Endothelial cell of umbilical vein (primary cell): ENCODE data around the gene PPM1H. TPM values are rescaled to one million over a fixed set of nuclear protein-coding genes. Genes with fewer than 3 reads are reported as not detected.

Source experiments
- BruUV-seq: library from RNA; stranded (reverse); fragments of 400-500 nt; replicated peaks from 2 replicates; lab custom pipeline; 2021; lab: Mats Ljungman, UMichigan
- CTCF ChIA-PET: fragments of 300-600, 350-600 bp; sonication (Branson Sonifier 250); formaldehyde crosslinking; loops from one replicate; lab custom pipeline; 2021; ENCODE audit warnings: antibody characterized with exemption, inconsistent platforms; lab: Charles Lee
- POLR2A ChIA-PET: fragments of 300-600, 350-600 bp; sonication (Branson Sonifier 250); formaldehyde crosslinking; loops from one replicate; lab custom pipeline; 2021; ENCODE audit warnings: antibody characterized with exemption, inconsistent platforms; lab: Charles Lee
- DNase-seq: peaks from one replicate; pipeline ENCODE4 v3.0.0-alpha.2; 2011; ENCODE audit warnings: low read depth, low spot score
- FAIRE-seq: peaks from 2 replicates; lab custom pipeline; 2011; peaks lifted over from hg19 to GRCh38; lab: Jason Lieb, UNC
- H2AFZ ChIP-seq: 2 replicates; pipeline ENCODE4 v1.6.0; 2012; ENCODE audit warnings: low read depth, low read length, control low read depth, inconsistent platforms
- H3K27ac ChIP-seq: 2 replicates; pipeline ENCODE4 v1.5.1; 2011; ENCODE audit warnings: low read depth, mild to moderate bottlenecking, control low read depth, low read length, moderate library complexity; ENCODE audit not compliant: insufficient read depth
- H3K27me3 ChIP-seq, 2 experiments: 2 replicates each; pipeline versions ENCODE4 v1.6.0 to v1.6.1; 2011; ENCODE audit warnings: low read length in 2 of 2, mixed read lengths in 1 of 2; ENCODE audit not compliant: control insufficient read depth in 2 of 2, insufficient read depth in 2 of 2
- H3K36me3 ChIP-seq, 2 experiments: 2 replicates in 1 of 2; 3 replicates in 1 of 2; pipeline ENCODE4 v1.5.1; 2011; ENCODE audit warnings: low read length in 2 of 2, mild to moderate bottlenecking in 1 of 2, moderate library complexity in 1 of 2; ENCODE audit not compliant: control insufficient read depth in 2 of 2, insufficient read depth in 2 of 2; ENCODE audit errors: extremely low read depth in 1 of 2
- H3K4me1 ChIP-seq: 3 replicates; pipeline ENCODE4 v1.5.1; 2011; ENCODE audit warnings: mild to moderate bottlenecking, low read length; ENCODE audit not compliant: control insufficient read depth, insufficient read depth; ENCODE audit errors: extremely low read depth
- H3K4me2 ChIP-seq: 2 replicates; pipeline ENCODE4 v1.6.1; 2011; ENCODE audit warnings: low read length, control low read depth, mixed read lengths; ENCODE audit not compliant: insufficient read depth
- H3K4me3 ChIP-seq, 3 experiments: fragments of 200-600 bp in 1 of 3; sonication (generic), shearing (Covaris generic) in 1 of 3; replicated peaks in 1 of 3; 2 replicates each; pipeline ENCODE4 v1.5.1; 2011 to 2016; ENCODE audit warnings: control low read depth in 3 of 3, low read length in 3 of 3, mild to moderate bottlenecking in 2 of 3, inconsistent platforms in 1 of 3, low read depth in 1 of 3, moderate library complexity in 1 of 3; ENCODE audit not compliant: insufficient read depth in 1 of 3
- H3K79me2 ChIP-seq: 2 replicates; pipeline ENCODE4 v1.6.0; 2012; ENCODE audit warnings: low read length, inconsistent platforms; ENCODE audit not compliant: control insufficient read depth, insufficient read depth
- H3K9ac ChIP-seq: replicated peaks from 2 replicates; pipeline ENCODE3; 2011; ENCODE audit warnings: low read length, control low read depth; ENCODE audit not compliant: insufficient read depth; ENCODE audit errors: extremely low read depth
- H3K9me1 ChIP-seq: replicated peaks from 3 replicates; pipeline ENCODE4 v1.6.0; 2011; ENCODE audit warnings: mild to moderate bottlenecking, low read length; ENCODE audit not compliant: control insufficient read depth, insufficient read depth; ENCODE audit errors: extremely low read depth
- H3K9me3 ChIP-seq: replicated peaks from 2 replicates; pipeline ENCODE4 v1.5.1; 2012; ENCODE audit warnings: low read length, inconsistent platforms; ENCODE audit not compliant: control insufficient read depth, insufficient read depth
- H4K20me1 ChIP-seq: replicated peaks from 2 replicates; pipeline ENCODE3; 2011; ENCODE audit warnings: mild to moderate bottlenecking, low read length; ENCODE audit not compliant: control insufficient read depth, insufficient read depth; ENCODE audit errors: extremely low read depth
- CTCF ChIP-seq, 2 donors: IDR thresholded peaks; 1 replicate in 1 of 2; 2 replicates in 1 of 2; pipeline ENCODE4 v1.5.1; 2011; ENCODE audit warnings: low read length in 2 of 2, mild to moderate bottlenecking in 2 of 2, moderate library complexity in 2 of 2, control low read depth in 1 of 2, inconsistent platforms in 1 of 2, low read depth in 1 of 2; ENCODE audit not compliant: insufficient read depth in 1 of 2; ENCODE audit errors: extremely low read depth in 1 of 2
- EZH2 ChIP-seq: IDR thresholded peaks from 2 replicates; pipeline ENCODE4 v1.6.1; 2012; ENCODE audit warnings: borderline replicate concordance, low read depth, mild to moderate bottlenecking, moderate library complexity, low read length, inconsistent platforms; ENCODE audit not compliant: severe bottlenecking
- FOS ChIP-seq: IDR thresholded peaks from 2 replicates; pipeline ENCODE4 v1.6.1; 2011; ENCODE audit warnings: mild to moderate bottlenecking, low read length, moderate library complexity, borderline replicate concordance; ENCODE audit not compliant: insufficient read depth
- GATA2 ChIP-seq: IDR thresholded peaks from 2 replicates; pipeline ENCODE4 v1.7.0; 2011; ENCODE audit warnings: low read depth, mild to moderate bottlenecking, moderate library complexity, mixed read lengths, low read length; ENCODE audit not compliant: insufficient read length, insufficient read depth
- JUN ChIP-seq: IDR thresholded peaks from 2 replicates; pipeline ENCODE4 v1.6.1; 2011; ENCODE audit warnings: borderline replicate concordance, low read depth; ENCODE audit not compliant: insufficient read length, insufficient read depth
- MAX ChIP-seq: IDR thresholded peaks from 2 replicates; pipeline ENCODE4 v1.6.1; 2011; ENCODE audit not compliant: insufficient read depth, insufficient read length
- MYC ChIP-seq: IDR thresholded peaks from one replicate; pipeline ENCODE4 v1.6.1; 2011; ENCODE audit warnings: mild to moderate bottlenecking, low read depth, low read length
- POLR2A ChIP-seq: IDR thresholded peaks from 2 replicates; pipeline ENCODE4 v1.6.1; 2012; ENCODE audit warnings: low read depth, mild to moderate bottlenecking, control low read depth, low read length
- POLR2AphosphoS5 ChIP-seq: IDR thresholded peaks from 2 replicates; pipeline ENCODE4 v1.6.1; 2012; ENCODE audit warnings: low read depth, mild to moderate bottlenecking, control low read depth, low read length, moderate library complexity; ENCODE audit not compliant: insufficient read depth
- dilution Hi-C: fragments of 300-500 bp; cut with MboI; formaldehyde crosslinking; loops from one replicate; pipeline ENCODE4 v1.15.0; 2019; ENCODE audit warnings: low sequenced_read_pairs; ENCODE audit not compliant: extremely low pct_ligation_motif_present
- intact Hi-C: fragments of 100-400 bp; cut with micrococcal nuclease; formaldehyde crosslinking; loops from one replicate; pipeline ENCODE4 v1.10.0; 2022
- polyA plus RNA-seq, 4 experiments: library from polyadenylated mRNA; depleted of rRNA in 3 of 4; stranded (reverse) in 3 of 4; unstranded in 1 of 4; fragments of >200 nt; gene quantifications; 2 replicates each; pipeline versions ENCODE4 v1.2.1 to v1.2.3, GENCODE V29; 2011 to 2012; ENCODE audit warnings: missing spikeins in 1 of 4
- total RNA-seq: library from RNA; stranded (reverse); gene quantifications from 2 replicates; pipeline ENCODE4 v1.2.3, GENCODE V29; 2021

PPM1H gene
- total and polyA plus RNA-seq, 2 donors (not counting 3 experiments of a cell fraction or from before 2014, with no cell fraction given): 1.0 to 7.2 TPM

- H3K4me3 ChIP-seq: no peak overlapping the region
- no peaks in the 10 kb centered on the region for H3K9me3 ChIP-seq
- dilution Hi-C loops (loop anchor here (25.0 kb wide), 1 partner anchor 162 kb away; no protein-coding TSS in a partner anchor), intact Hi-C loops (no loop called here)
- H3K27me3 ChIP-seq: no peaks in the 10 kb centered on the region
- H3K9ac ChIP-seq: no peak overlapping the region
- no TSS peak for BruUV-seq
- no peak for FAIRE-seq
- H4K20me1 ChIP-seq: no peaks in the 10 kb centered on the region
- H3K36me3 ChIP-seq: no peaks in the 10 kb centered on the region
- ChIA-PET CTCF (interaction anchor here (1.3 kb wide), 1 partner anchor 39 kb away, joined by 3 read pairs; no protein-coding TSS in a partner anchor), POLR2A (no interaction called here)
- no peak overlapping the region for H3K4me2 ChIP-seq
- TF ChIP-seq CTCF (IDR thresholded peaks at IDR 0.05; ENCODE audit: extremely low read depth in 1 of 2, insufficient read depth in 1 of 2, low read depth in 1 of 2, low read length in 2 of 2): no peak
- TF ChIP-seq MYC: no peak
- TF ChIP-seq EZH2: no peak
- TF ChIP-seq MAX: no peak
- no peak for TF ChIP-seq JUN
- no peak for TF ChIP-seq GATA2
- no peak for TF ChIP-seq POLR2A
- no peak for TF ChIP-seq FOS
- no peak for TF ChIP-seq POLR2AphosphoS5
- no peaks in the 10 kb centered on the region for H3K79me2 ChIP-seq
- no peak for DNase-seq
- no peak overlapping the region for H3K27ac ChIP-seq
- no peaks in the 10 kb centered on the region for H3K9me1 ChIP-seq
- H2AFZ ChIP-seq: no peak overlapping the region
- H3K4me1 ChIP-seq: no peaks in the 10 kb centered on the region
Measured at GRCh38 chr12:62774794-62775193, 160.2 kb downstream of the PPM1H start.
